GM19193 (cell line): ENCODE results near the gene FAM111B.
A peak's percentile ranks its signal among the peaks of the same experiment; 100 is the strongest.
"Not testable (repeated sequence)": the region's sequence is repeated elsewhere in the genome, so short reads cannot be mapped to it uniquely, and the experiment has no call there.

Experiments used
- POLR2A ChIP-seq: IDR thresholded peaks from 4 replicates; pipeline ENCODE4 v1.6.1; 2011; ENCODE audit not compliant: insufficient read depth, insufficient read length; ENCODE audit errors: extremely low read depth

FAM111B gene

GRCh38 chr11:59106363-59107336 is at the start of gene FAM111B:
Gene FAM111B (plus strand): TSS chr11:59107237. CDS start chr11:59109626, 2,389 bp downstream.
- TF ChIP-seq POLR2A: peak; percentile 85

- TF ChIP-seq POLR2A: no peak
Observed at GRCh38 chr11:59062602-59063529, 44.2 kb upstream of the FAM111B start.

- no peak for TF ChIP-seq POLR2A
Observed at GRCh38 chr11:59069087-59069486, 38.0 kb upstream of the FAM111B start.

GRCh38 chr11:59076876-59077571 is 30.0 kb upstream of the FAM111B start:
- TF ChIP-seq POLR2A: no peak

- no peak for TF ChIP-seq POLR2A
Observed at GRCh38 chr11:59078435-59078834, 28.6 kb upstream of the FAM111B start.

GRCh38 chr11:59079086-59079485 is 28.0 kb upstream of the FAM111B start:
- no peak for TF ChIP-seq POLR2A

- TF ChIP-seq POLR2A: not testable (repeated sequence)
Observed at GRCh38 chr11:59086007-59086406, 21.0 kb upstream of the FAM111B start, which contains the start of gene GLYATL1B. Gene GLYATL1B (plus strand): TSS chr11:59086307. CDS start chr11:59086307, 0 bp downstream.

- no peak for TF ChIP-seq POLR2A
Observed at GRCh38 chr11:59088162-59088561, 18.9 kb upstream of the FAM111B start.

GRCh38 chr11:59097113-59097708 is 9.8 kb upstream of the FAM111B start:
- TF ChIP-seq POLR2A: no peak

- peak; percentile 31 for TF ChIP-seq POLR2A
Observed at GRCh38 chr11:59097938-59098337, 9.1 kb upstream of the FAM111B start.

- TF ChIP-seq POLR2A: no peak
Observed at GRCh38 chr11:59102259-59102765, 4.7 kb upstream of the FAM111B start.

- TF ChIP-seq POLR2A: no peak
Observed at GRCh38 chr11:59112494-59112893, 5.5 kb downstream of the FAM111B start.

- TF ChIP-seq POLR2A: no peak
Observed at GRCh38 chr11:59114344-59114743, 7.3 kb downstream of the FAM111B start.

- no peak for TF ChIP-seq POLR2A
Observed at GRCh38 chr11:59115553-59115952, 8.5 kb downstream of the FAM111B start.
